Common myeloid progenitor, CD34-positive (primary cell): Measurements from ENCODE around the gene GATA5.

Experiments
- CTCF ChIA-PET: fragments of 350-600 bp; sonication (Branson Sonifier 250); formaldehyde crosslinking; loops from one replicate; lab custom pipeline; 2021; ENCODE audit warnings: antibody characterized with exemption; lab: Charles Lee
- POLR2A ChIA-PET: fragments of 350-600 bp; sonication (Branson Sonifier 250); formaldehyde crosslinking; loops from one replicate; lab custom pipeline; 2021; ENCODE audit warnings: antibody characterized with exemption; lab: Charles Lee
- DNase-seq, 3 donors: peaks; one replicate each; pipeline versions ENCODE4 v3.0.0 to v3.0.0-alpha.2; 2013
- H3K27ac ChIP-seq, 2 experiments: 1 replicate in 1 of 2; 2 replicates in 1 of 2; pipeline ENCODE4 v1.7.0; 2013; ENCODE audit warnings: inconsistent platforms in 2 of 2, low read length in 2 of 2, mild to moderate bottlenecking in 2 of 2, low read depth in 1 of 2, moderate library complexity in 1 of 2; ENCODE audit not compliant: severe bottlenecking in 2 of 2, insufficient read depth in 1 of 2, poor library complexity in 1 of 2
- H3K27me3 ChIP-seq, 5 experiments: replicated peaks in 2 of 5; 1 replicate in 3 of 5; 2 replicates in 2 of 5; pipeline versions ENCODE4 v1.6.1 to v1.7.0; 2013; ENCODE audit warnings: low read length in 4 of 5, mild to moderate bottlenecking in 2 of 5, moderate library complexity in 2 of 5, inconsistent platforms in 1 of 5; ENCODE audit not compliant: insufficient read depth in 5 of 5, control insufficient read depth in 4 of 5
- H3K36me3 ChIP-seq, 4 experiments: 1 replicate in 2 of 4; 2 replicates in 2 of 4; pipeline versions ENCODE4 v1.6.1 to v1.7.0; 2013; ENCODE audit warnings: low read length in 3 of 4, control low read depth in 1 of 4, mild to moderate bottlenecking in 1 of 4; ENCODE audit not compliant: control insufficient read depth in 4 of 4, insufficient read depth in 4 of 4
- H3K4me1 ChIP-seq, 4 experiments: 1 replicate in 3 of 4; 2 replicates in 1 of 4; pipeline versions ENCODE4 v1.6.1 to v1.7.1; 2013; ENCODE audit warnings: low read length in 3 of 4, mild to moderate bottlenecking in 3 of 4, control low read depth in 1 of 4, inconsistent platforms in 1 of 4, moderate library complexity in 1 of 4; ENCODE audit not compliant: control insufficient read depth in 4 of 4, insufficient read depth in 4 of 4; ENCODE audit errors: control extremely low read depth in 1 of 4
- H3K4me3 ChIP-seq, 7 experiments: 1 replicate in 4 of 7; 2 replicates in 3 of 7; pipeline versions ENCODE4 v1.5.1 to v1.7.0; 2013; ENCODE audit warnings: mild to moderate bottlenecking in 7 of 7, low read length in 6 of 7, moderate library complexity in 6 of 7, inconsistent platforms in 2 of 7, low read depth in 2 of 7, control low read depth in 1 of 7; ENCODE audit not compliant: insufficient read depth in 4 of 7, control insufficient read depth in 1 of 7; ENCODE audit errors: extremely low read depth in 1 of 7
- H3K9me3 ChIP-seq, 5 experiments: 1 replicate in 4 of 5; 2 replicates in 1 of 5; pipeline versions ENCODE4 v1.6.1 to v1.7.1; 2013; ENCODE audit warnings: low read length in 4 of 5, mild to moderate bottlenecking in 2 of 5, inconsistent platforms in 1 of 5, low read depth in 1 of 5, moderate library complexity in 1 of 5; ENCODE audit not compliant: control insufficient read depth in 4 of 5, insufficient read depth in 2 of 5; ENCODE audit errors: control extremely low read depth in 1 of 5
- WGBS: methylation state at CpG from one replicate; pipeline ENCODE4 v1.1.5; 2013; ENCODE audit not compliant: insufficient coverage; 5-methylcytosine and 5-hydroxymethylcytosine counted together

Gene GATA5

GRCh38 chr20:62500237-62500864 lies 24.6 kb upstream of the GATA5 start:
- Histone ChIP-seq H3K27me3 (peaks cover 0 to 5% (median 0%) of the 10 kb centered on the region in 5 experiments), H3K36me3 (no peaks in the 10 kb centered on the region), H3K27ac (no peak overlapping the region), H3K9me3 (no peaks in the 10 kb centered on the region), H3K4me3 (no peak overlapping the region), H3K4me1 (peaks cover 0 to 33% (median 21%) of the 10 kb centered on the region in 4 experiments)
- POLR2A ChIA-PET = interaction anchor here (0.6 to 1.0 kb wide), 3 partner anchors 117 to 1029 kb away, joined by 3 to 8 read pairs (median 6); no protein-coding TSS in a partner anchor
- CTCF ChIA-PET = interaction anchor here (0.7 to 2.3 kb wide), 24 partner anchors 9 to 291 kb away, joined by 3 to 47 read pairs (median 4); partner anchors contain the start of gene NTSR1
- 37% methylated on average over 15 of the region's 26 CpGs for whole genome bisulfite sequencing
- peak; percentile 67 to 80 (median 77) for DNase-seq

DNA sequence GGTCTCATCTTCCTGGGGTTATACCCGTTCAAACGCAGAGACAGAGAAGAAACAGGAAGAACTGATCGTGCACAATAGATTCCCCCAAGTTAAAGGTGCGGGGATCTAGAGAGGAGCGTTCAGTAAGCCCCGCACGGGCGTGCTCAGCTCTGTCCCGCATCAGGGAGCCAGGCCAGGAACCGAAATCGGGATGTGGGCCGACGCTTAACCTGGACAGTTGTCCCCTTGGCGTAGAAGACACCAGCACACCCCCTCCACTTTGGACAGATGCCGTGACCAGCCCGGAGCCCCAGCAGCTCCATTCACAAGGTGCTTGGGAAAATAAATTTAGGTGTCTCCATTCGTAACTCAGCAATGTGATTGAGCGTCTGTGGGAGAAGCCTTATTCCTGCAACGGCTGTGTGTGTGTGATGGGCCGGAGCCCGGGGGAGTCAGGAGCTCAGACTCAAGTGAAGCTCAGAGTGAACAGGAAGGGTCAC lies 24.0 kb upstream of the GATA5 start:
- no peak overlapping the region for H3K4me3 ChIP-seq
- POLR2A ChIA-PET = interaction anchor here (0.6 to 1.0 kb wide), 3 partner anchors 117 to 1029 kb away, joined by 3 to 8 read pairs (median 6); no protein-coding TSS in a partner anchor

DNA sequence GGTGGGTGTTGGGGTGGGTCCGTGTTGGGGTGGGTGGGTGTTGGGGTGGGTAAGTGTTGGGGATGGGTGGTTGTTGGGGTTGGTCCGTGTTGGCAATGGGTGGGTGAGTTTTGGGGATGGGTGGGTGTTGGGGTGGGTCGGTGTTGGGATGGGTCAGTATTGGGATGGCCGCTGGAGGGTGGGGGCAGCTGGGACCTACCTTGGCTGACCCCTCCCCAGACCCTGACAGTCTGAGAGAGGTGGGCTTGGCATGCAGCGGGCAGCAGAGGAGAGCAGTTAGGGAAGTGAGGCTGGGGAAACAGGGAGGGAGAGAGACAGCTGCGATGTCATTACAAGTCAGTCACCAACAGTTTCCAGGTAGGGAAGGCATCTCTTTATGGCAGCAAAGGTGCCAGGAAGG lies 23.1 kb upstream of the GATA5 start:
- WGBS = 90% methylated on average over 5 of the region's 6 CpGs
- H3K4me3 ChIP-seq = no peak overlapping the region
- H3K27me3 ChIP-seq = peaks cover 0 to 5% (median 0%) of the 10 kb centered on the region in 5 experiments
- H3K27ac ChIP-seq = no peak overlapping the region
- ChIA-PET CTCF (interaction anchor here (1.1 to 2.3 kb wide), 13 partner anchors 8 to 293 kb away, joined by 3 to 47 read pairs (median 5); no protein-coding TSS in a partner anchor), POLR2A (no interaction called here)
- H3K4me1 ChIP-seq = peaks cover 0 to 46% (median 25%) of the 10 kb centered on the region in 4 experiments
- no peak for DNase-seq
- no peaks in the 10 kb centered on the region for H3K9me3 ChIP-seq
- no peaks in the 10 kb centered on the region for H3K36me3 ChIP-seq

More for the DNA sequence above, 24.0 kb upstream of the GATA5 start:
- no peak overlapping the region for H3K27ac ChIP-seq
- DNase-seq = no peak
- no peaks in the 10 kb centered on the region for H3K36me3 ChIP-seq
- peaks cover 0 to 5% (median 0%) of the 10 kb centered on the region in 5 experiments for H3K27me3 ChIP-seq
- 68% methylated on average over 20 of the region's 21 CpGs for WGBS
- H3K9me3 ChIP-seq = no peaks in the 10 kb centered on the region
- CTCF ChIA-PET = interaction anchor here (0.7 to 2.3 kb wide), 27 partner anchors 9 to 292 kb away, joined by 3 to 47 read pairs (median 4); partner anchors contain the start of gene NTSR1
- H3K4me1 ChIP-seq = peaks cover 0 to 38% (median 22%) of the 10 kb centered on the region in 4 experiments

- CTCF ChIA-PET = interaction anchor here (0.6 to 3.5 kb wide), 7 partner anchors 9 to 486 kb away, joined by 3 to 16 read pairs (median 4); no protein-coding TSS in a partner anchor
- no peak overlapping the region for H3K27ac ChIP-seq
- peak in 2 of 3 donors; percentile 47 to 54 for DNase-seq
- 49% methylated on average over 20 of the region's 32 CpGs for WGBS
- POLR2A ChIA-PET = no interaction called here
- H3K36me3 ChIP-seq = no peaks in the 10 kb centered on the region
- H3K4me3 ChIP-seq = no peak overlapping the region
- peaks cover 0 to 40% (median 17%) of the 10 kb centered on the region in 4 experiments for H3K4me1 ChIP-seq
- H3K27me3 ChIP-seq = peaks cover 0 to 5% (median 0%) of the 10 kb centered on the region in 5 experiments
- H3K9me3 ChIP-seq = no peaks in the 10 kb centered on the region
These were observed 20.9 kb upstream of the GATA5 start for GRCh38 chr20:62496568-62497218.

GRCh38 chr20:62495749-62496567 lies 20.2 kb upstream of the GATA5 start:
- WGBS = 57% methylated on average over 23 of the region's 34 CpGs
- no peak for DNase-seq
- H3K9me3 ChIP-seq = no peaks in the 10 kb centered on the region
- peaks cover 0 to 5% (median 0%) of the 10 kb centered on the region in 5 experiments for H3K27me3 ChIP-seq
- no peak overlapping the region for H3K27ac ChIP-seq
- CTCF ChIA-PET = interaction anchor here (1.3 to 3.5 kb wide), 4 partner anchors 15 to 121 kb away, joined by 5 to 16 read pairs (median 6); no protein-coding TSS in a partner anchor
- no peak overlapping the region for H3K4me3 ChIP-seq
- no peaks in the 10 kb centered on the region for H3K36me3 ChIP-seq
- POLR2A ChIA-PET = no interaction called here
- H3K4me1 ChIP-seq = peaks cover 0 to 36% (median 15%) of the 10 kb centered on the region in 4 experiments

- Histone ChIP-seq H3K9me3 (no peaks in the 10 kb centered on the region), H3K27ac (no peak overlapping the region), H3K36me3 (no peaks in the 10 kb centered on the region), H3K4me3 (no peak overlapping the region), H3K4me1 (peaks cover 0 to 31% (median 10%) of the 10 kb centered on the region in 4 experiments), H3K27me3 (peaks cover 0 to 5% (median 0%) of the 10 kb centered on the region in 5 experiments)
- ChIA-PET POLR2A (no interaction called here), CTCF (interaction anchor here (0.8 to 3.5 kb wide), 4 partner anchors 14 to 209 kb away, joined by 3 to 16 read pairs (median 6); no protein-coding TSS in a partner anchor)
- DNase-seq = no peak
- WGBS = 94% methylated on average over 14 of the region's 26 CpGs
These were observed 19.4 kb upstream of the GATA5 start for GRCh38 chr20:62494980-62495748.
